ENCODE data around the gene PLEKHA4. TPM values are rescaled to one million over a fixed set of nuclear protein-coding genes. Genes with fewer than 3 reads are reported as not detected.
A peak's percentile ranks its signal among the peaks of the same experiment; 100 is the strongest.
"Not testable (repeated sequence)": the region's sequence is repeated elsewhere in the genome, so short reads cannot be mapped to it uniquely, and the experiment has no call there.

PLEKHA4 gene
- total RNA-seq, 4 donors from 2014 or later = 11.4 to 27.4 (median 18.9) TPM

DNA sequence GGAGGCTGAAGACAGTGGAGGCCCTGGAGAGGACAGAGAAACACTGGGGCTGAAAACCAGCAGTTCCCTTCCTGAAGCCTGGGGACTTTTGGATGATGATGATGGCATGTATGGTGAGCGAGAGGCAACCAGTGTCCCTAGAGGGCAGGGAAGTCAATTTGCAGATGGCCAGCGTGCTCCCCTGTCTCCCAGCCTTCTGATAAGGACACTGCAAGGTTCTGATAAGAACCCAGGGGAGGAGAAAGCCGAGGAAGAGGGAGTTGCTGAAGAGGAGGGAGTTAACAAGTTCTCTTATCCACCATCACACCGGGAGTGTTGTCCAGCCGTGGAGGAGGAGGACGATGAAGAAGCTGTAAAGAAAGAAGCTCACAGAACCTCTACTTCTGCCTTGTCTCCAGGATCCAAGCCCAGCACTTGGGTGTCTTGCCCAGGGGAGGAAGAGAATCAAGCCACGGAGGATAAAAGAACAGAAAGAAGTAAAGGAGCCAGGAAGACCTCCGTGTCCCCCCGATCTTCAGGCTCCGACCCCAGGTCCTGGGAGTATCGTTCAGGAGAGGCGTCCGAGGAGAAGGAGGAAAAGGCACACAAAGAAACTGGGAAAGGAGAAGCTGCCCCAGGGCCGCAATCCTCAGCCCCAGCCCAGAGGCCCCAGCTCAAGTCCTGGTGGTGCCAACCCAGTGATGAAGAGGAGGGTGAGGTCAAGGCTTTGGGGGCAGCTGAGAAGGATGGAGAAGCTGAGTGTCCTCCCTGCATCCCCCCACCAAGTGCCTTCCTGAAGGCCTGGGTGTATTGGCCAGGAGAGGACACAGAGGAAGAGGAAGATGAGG, 5.3 kb upstream of the PLEKHA4 start:
- Histone ChIP-seq H3K36me3 (peaks cover 8 to 56% (median 45%) of the 10 kb centered on the region in 4 donors), H3K4me1 (peaks cover 44 to 67% (median 60%) of the 10 kb centered on the region in 4 donors), H3K27ac (replicated peaks in 1 of 4) (peak overlapping the region; percentile 94 to 100 (median 98)), H3K4me3 (peak overlapping the region; percentile 64 to 95 (median 80)), H3K27me3 (no peaks in the 10 kb centered on the region), H3K9me3 (no peaks in the 10 kb centered on the region)
- 43% methylated on average over 14 of the region's 14 CpGs for WGBS
- DNase-seq (ENCODE audit: extremely low spot score) = no peak
- no peak for TF ChIP-seq CTCF (IDR thresholded peaks at IDR 0.05)
- TF ChIP-seq POLR2AphosphoS5 (IDR thresholded peaks at IDR 0.05) = no peak
- TF ChIP-seq EP300 (IDR thresholded peaks at IDR 0.05) = no peak
- no peak for TF ChIP-seq POLR2A (IDR thresholded peaks at IDR 0.05; ENCODE audit: low read depth)
- intact Hi-C loops (cut with DNase I) = loop anchor here (5.0 kb wide), 1 partner anchor 94 kb away; the partner anchor contains the start of gene FTL

DNA sequence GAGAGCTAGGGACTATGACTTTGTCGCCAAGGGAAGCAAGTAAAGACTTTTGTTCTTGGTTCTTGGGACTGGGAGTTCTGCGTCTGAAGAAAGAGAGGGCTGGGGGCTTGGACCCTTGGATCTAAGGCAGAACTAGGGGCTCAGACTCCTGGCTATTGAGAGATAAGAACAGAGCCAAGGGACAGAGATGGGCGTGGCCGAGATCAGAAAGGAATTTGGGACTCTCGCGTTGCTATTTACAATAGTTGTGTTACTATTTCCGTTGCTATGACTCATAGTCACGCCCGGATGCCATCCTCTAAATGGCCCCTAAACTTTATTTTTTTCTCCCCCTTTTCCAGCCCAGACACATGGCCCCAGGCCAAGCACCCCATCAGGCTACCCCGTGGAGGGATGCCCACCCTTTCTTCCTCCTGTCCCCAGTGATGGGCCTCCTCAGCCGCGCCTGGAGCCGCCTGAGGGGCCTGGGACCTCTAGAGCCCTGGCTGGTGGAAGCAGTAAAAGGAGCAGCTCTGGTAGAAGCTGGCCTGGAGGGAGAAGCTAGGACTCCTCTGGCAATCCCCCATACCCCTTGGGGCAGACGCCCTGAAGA, 4.6 kb upstream of the PLEKHA4 start:
- Histone ChIP-seq H3K27ac (replicated peaks in 1 of 4) (peak overlapping the region; percentile 94 to 100 (median 98)), H3K4me3 (peak overlapping the region; percentile 64 to 95 (median 80)), H3K4me1 (peaks cover 41 to 66% (median 62%) of the 10 kb centered on the region in 4 donors), H3K9me3 (no peaks in the 10 kb centered on the region), H3K27me3 (no peaks in the 10 kb centered on the region), H3K36me3 (peaks cover 8 to 50% (median 42%) of the 10 kb centered on the region in 4 donors)
- 0% methylated on average over 14 of the region's 14 CpGs for WGBS
- no peak for TF ChIP-seq EP300 (IDR thresholded peaks at IDR 0.05)
- TF ChIP-seq POLR2AphosphoS5 (IDR thresholded peaks at IDR 0.05) = peak in 1 of 2 donors; percentile 85
- intact Hi-C loops (cut with DNase I) = loop anchor here (5.0 kb wide), 1 partner anchor 94 kb away; the partner anchor contains the start of gene FTL
- peak; percentile 96 for DNase-seq (ENCODE audit: extremely low spot score)

DNA sequence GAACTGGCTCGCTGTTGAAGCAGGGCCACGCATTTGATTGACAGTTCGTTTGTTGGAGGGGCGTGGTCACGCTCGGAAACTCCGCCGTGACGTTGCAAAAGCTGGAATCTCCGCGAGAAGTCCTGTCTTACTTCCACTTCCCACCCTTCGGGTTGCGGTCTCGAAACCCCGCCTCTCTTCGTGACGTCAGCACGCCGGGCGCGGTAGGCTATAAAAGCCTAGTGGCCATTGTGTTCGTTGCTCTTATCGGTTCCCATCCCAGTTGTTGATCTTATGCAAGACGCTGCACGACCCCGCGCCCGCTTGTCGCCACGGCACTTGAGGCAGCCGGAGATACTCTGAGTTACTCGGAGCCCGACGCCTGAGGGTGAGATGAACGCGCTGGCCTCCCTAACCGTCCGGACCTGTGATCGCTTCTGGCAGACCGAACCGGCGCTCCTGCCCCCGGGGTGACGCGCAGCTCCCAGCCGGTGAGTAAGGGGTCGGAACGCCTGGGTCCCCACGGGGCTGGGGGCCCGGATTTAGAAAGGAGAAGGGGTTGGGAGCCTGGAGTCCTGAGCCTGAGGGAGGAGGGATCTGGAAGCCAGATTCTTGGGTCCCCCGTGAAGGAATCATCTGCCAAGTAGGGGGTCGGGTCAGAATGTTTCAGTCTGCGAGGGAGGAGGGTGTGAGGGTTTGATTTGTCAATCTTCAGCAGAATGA, 3.9 kb upstream of the PLEKHA4 start, which contains the start of gene PPP1R15A:
TSS of gene PPP1R15A (plus strand) at position 240 of the 702 bp plus-strand sequence. CDS start 813 bp downstream, outside the sequence.
- Histone ChIP-seq H3K4me3 (peak within 1 kb of the TSS; percentile 64 to 95 (median 80)), H3K36me3 (peaks cover 8 to 43% (median 36%) of the 10 kb centered on the region in 4 donors), H3K9me3 (no peaks in the 10 kb centered on the region), H3K27ac (replicated peaks in 1 of 4) (peak within 1 kb of the TSS; percentile 94 to 100 (median 98)), H3K27me3 (no peaks in the 10 kb centered on the region), H3K4me1 (peaks cover 41 to 66% (median 65%) of the 10 kb centered on the region in 4 donors)
- DNase-seq (ENCODE audit: extremely low spot score) = peak; percentile 100
- TF ChIP-seq EP300 (IDR thresholded peaks at IDR 0.05) (no peak), POLR2AphosphoS5 (IDR thresholded peaks at IDR 0.05) (peak; percentile 100), POLR2A (IDR thresholded peaks at IDR 0.05; ENCODE audit: low read depth) (peak; percentile 99), CTCF (IDR thresholded peaks at IDR 0.05) (peak in 2 of 3 experiments; percentile 26 to 35)
- 0% methylated on average over 23 of the region's 53 CpGs for WGBS
- intact Hi-C loops (cut with DNase I) = loop anchor here (5.0 kb wide), 1 partner anchor 95 kb away; the partner anchor contains the start of gene FTL

- Histone ChIP-seq H3K4me3 (peak overlapping the region; percentile 64 to 95 (median 80)), H3K27ac (replicated peaks in 1 of 4) (peak overlapping the region; percentile 94 to 100 (median 98)), H3K36me3 (peaks cover 8 to 36% (median 30%) of the 10 kb centered on the region in 4 donors), H3K4me1 (peaks cover 41 to 67% (median 64%) of the 10 kb centered on the region in 4 donors)
- not testable (repeated sequence) for H3K9me3 ChIP-seq; DNase-seq (ENCODE audit: extremely low spot score); H3K27me3 ChIP-seq
- WGBS = 84% methylated on average over 31 of the region's 31 CpGs
- intact Hi-C loops (cut with DNase I) = loop anchor here (5.0 kb wide), 1 partner anchor 96 kb away; the partner anchor contains the start of gene FTL
Observed at GRCh38 chr19:48871471-48872181, 3.2 kb upstream of the PLEKHA4 start.

DNA sequence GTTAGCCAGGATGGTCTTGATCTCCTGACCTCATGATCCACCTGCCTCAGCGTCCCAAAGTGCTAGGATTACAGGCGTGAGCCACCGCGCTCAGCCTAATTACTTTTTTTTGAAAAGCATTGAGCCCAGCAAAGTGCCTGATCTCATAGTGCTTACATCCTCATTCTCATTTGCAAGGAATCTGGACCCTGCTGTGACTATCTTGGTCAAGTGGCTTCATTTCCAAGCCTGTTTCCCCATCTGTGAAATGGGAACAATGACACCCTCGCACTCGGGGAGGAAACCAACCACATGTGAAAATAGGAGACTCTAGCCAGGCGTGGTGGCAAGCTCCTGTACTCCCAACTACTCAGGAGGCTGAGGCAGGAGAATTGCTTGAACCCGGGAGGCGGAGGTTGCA, 1.6 kb upstream of the PLEKHA4 start:
- TF ChIP-seq CTCF (IDR thresholded peaks at IDR 0.05) (no peak), POLR2A (IDR thresholded peaks at IDR 0.05; ENCODE audit: low read depth) (no peak), EP300 (IDR thresholded peaks at IDR 0.05) (no peak), POLR2AphosphoS5 (IDR thresholded peaks at IDR 0.05) (no peak)
- no peaks in the 10 kb centered on the region for H3K27me3 ChIP-seq
- no peak overlapping the region for H3K4me3 ChIP-seq
- intact Hi-C loops (cut with DNase I) = loop anchor here (5.0 kb wide), 1 partner anchor 97 kb away; the partner anchor contains the start of gene FTL
- 96% methylated on average over 9 of the region's 9 CpGs for WGBS
- peaks cover 0 to 20% (median 15%) of the 10 kb centered on the region in 4 donors for H3K36me3 ChIP-seq
- no peak for DNase-seq (ENCODE audit: extremely low spot score)
- no peaks in the 10 kb centered on the region for H3K9me3 ChIP-seq
- H3K27ac ChIP-seq (replicated peaks in 1 of 4) = no peak overlapping the region
- H3K4me1 ChIP-seq = peaks cover 30 to 56% (median 51%) of the 10 kb centered on the region in 4 donors

Data from esophagus muscularis mucosa (tissue), 4 donors.